ENCODE data around the gene DNAJB5. TPM values are rescaled to one million over a fixed set of nuclear protein-coding genes. Genes with fewer than 3 reads are reported as not detected.
A peak's percentile ranks its signal among the peaks of the same experiment; 100 is the strongest.

Gene DNAJB5
- total and polyA plus RNA-seq, 7 experiments from 2014 or later, result 1.1 to 3.7 (median 2.0) TPM

- intact Hi-C loops (cut with micrococcal nuclease), result no loop called here
- H3K36me3 Mint-ChIP-seq, result peaks cover 0 to 9% (median 4%) of the 10 kb centered on the region in 5 donors
- peaks cover 11 to 32% (median 24%) of the 10 kb centered on the region in 7 donors for H3K4me1 Mint-ChIP-seq
- peaks cover 0 to 7% (median 0%) of the 10 kb centered on the region in 3 experiments for H3K36me3 ChIP-seq (ENCODE audit: control insufficient read depth in 2 of 3, insufficient read depth in 3 of 3, low read length in 3 of 3)
- no peaks in the 10 kb centered on the region for H3K27me3 ChIP-seq (ENCODE audit: control insufficient read depth in 2 of 2, insufficient read depth in 2 of 2, low read length in 2 of 2)
- H3K4me3 Mint-ChIP-seq, result peak overlapping the region in 1 of 10 donors; percentile 34
- no peaks in the 10 kb centered on the region for H3K9me3 ChIP-seq (ENCODE audit: control insufficient read depth in 2 of 3, low read length in 3 of 3)
- H3K4me1 ChIP-seq (ENCODE audit: control insufficient read depth in 2 of 2, insufficient read depth in 2 of 2, low read length in 2 of 2), result peaks cover 8 to 10% of the 10 kb centered on the region in 2 donors
- CTCF ChIA-PET, result no interaction called here
- ATAC-seq, result no peak
- POLR2A ChIA-PET, result interaction anchor here (1.3 kb wide), 1 partner anchor 9 kb away, joined by 3 read pairs; no protein-coding TSS in a partner anchor
- no peaks in the 10 kb centered on the region for H3K9me3 Mint-ChIP-seq
- no peaks in the 10 kb centered on the region for H3K27me3 Mint-ChIP-seq
- no peak overlapping the region for H3K4me3 ChIP-seq (ENCODE audit: low read length)
- H3K27ac ChIP-seq (ENCODE audit: low read depth, low read length), result no peak overlapping the region
- H3K27ac Mint-ChIP-seq, result peak overlapping the region in 1 of 9 donors; percentile 58
- peak in 1 of 9 donors; percentile 59 for DNase-seq
Measured at GRCh38 chr9:34992376-34992951, 2.9 kb downstream of the DNAJB5 start.

GRCh38 chr9:34993502-34994259 is 4.1 kb downstream of the DNAJB5 start:
- DNase-seq (no peak), ATAC-seq (no peak)
- peak overlapping the region in 2 of 9 donors; percentile 47 to 85 for H3K27ac Mint-ChIP-seq
- H3K4me1 ChIP-seq (ENCODE audit: control insufficient read depth in 2 of 2, insufficient read depth in 2 of 2, low read length in 2 of 2), result peaks cover 2 to 4% of the 10 kb centered on the region in 2 donors
- intact Hi-C loops (cut with micrococcal nuclease), result no loop called here
- POLR2A ChIA-PET, result no interaction called here
- no peaks in the 10 kb centered on the region for H3K27me3 Mint-ChIP-seq
- H3K36me3 Mint-ChIP-seq, result peaks cover 0 to 9% (median 4%) of the 10 kb centered on the region in 5 donors
- no peak overlapping the region for H3K4me3 ChIP-seq (ENCODE audit: low read length)
- no peaks in the 10 kb centered on the region for H3K9me3 ChIP-seq (ENCODE audit: control insufficient read depth in 2 of 3, low read length in 3 of 3)
- H3K36me3 ChIP-seq (ENCODE audit: control insufficient read depth in 2 of 3, insufficient read depth in 3 of 3, low read length in 3 of 3), result peaks cover 0 to 7% (median 0%) of the 10 kb centered on the region in 3 experiments
- H3K27me3 ChIP-seq (ENCODE audit: control insufficient read depth in 2 of 2, insufficient read depth in 2 of 2, low read length in 2 of 2), result no peaks in the 10 kb centered on the region
- no peak overlapping the region for H3K27ac ChIP-seq (ENCODE audit: low read depth, low read length)
- CTCF ChIA-PET, result interaction anchor here (1.2 kb wide), 2 partner anchors 9 to 22 kb away, joined by 3 to 5 read pairs; no protein-coding TSS in a partner anchor
- no peak overlapping the region for H3K4me3 Mint-ChIP-seq
- peaks cover 4 to 22% (median 14%) of the 10 kb centered on the region in 7 donors for H3K4me1 Mint-ChIP-seq
- no peaks in the 10 kb centered on the region for H3K9me3 Mint-ChIP-seq

- Mint-ChIP-seq H3K9me3 (no peaks in the 10 kb centered on the region), H3K27ac (peak overlapping the region in 1 of 9 donors; percentile 85), H3K4me3 (no peak overlapping the region), H3K36me3 (peaks cover 0 to 9% (median 4%) of the 10 kb centered on the region in 5 donors), H3K4me1 (peaks cover 0 to 18% (median 8%) of the 10 kb centered on the region in 7 donors), H3K27me3 (no peaks in the 10 kb centered on the region)
- DNase-seq (no peak), ATAC-seq (no peak)
- no peaks in the 10 kb centered on the region for H3K27me3 ChIP-seq (ENCODE audit: control insufficient read depth in 2 of 2, insufficient read depth in 2 of 2, low read length in 2 of 2)
- H3K4me1 ChIP-seq (ENCODE audit: control insufficient read depth in 2 of 2, insufficient read depth in 2 of 2, low read length in 2 of 2), result peaks cover 2 to 4% of the 10 kb centered on the region in 2 donors
- intact Hi-C loops (cut with micrococcal nuclease), result no loop called here
- ChIA-PET CTCF (interaction anchor here (0.5 to 2.4 kb wide), 5 partner anchors 10 to 95 kb away, joined by 3 to 11 read pairs (median 3); no protein-coding TSS in a partner anchor), POLR2A (no interaction called here)
- peaks cover 0 to 7% (median 0%) of the 10 kb centered on the region in 3 experiments for H3K36me3 ChIP-seq (ENCODE audit: control insufficient read depth in 2 of 3, insufficient read depth in 3 of 3, low read length in 3 of 3)
- H3K9me3 ChIP-seq (ENCODE audit: control insufficient read depth in 2 of 3, low read length in 3 of 3), result no peaks in the 10 kb centered on the region
- no peak overlapping the region for H3K27ac ChIP-seq (ENCODE audit: low read depth, low read length)
- no peak overlapping the region for H3K4me3 ChIP-seq (ENCODE audit: low read length)
Measured at GRCh38 chr9:34994260-34994899, 4.8 kb downstream of the DNAJB5 start.

GRCh38 chr9:34994900-34995669 is 5.5 kb downstream of the DNAJB5 start:
- H3K36me3 Mint-ChIP-seq, result peaks cover 0 to 9% (median 4%) of the 10 kb centered on the region in 5 donors
- POLR2A ChIA-PET, result no interaction called here
- ATAC-seq (no peak), DNase-seq (no peak)
- Histone ChIP-seq H3K4me3 (ENCODE audit: low read length) (no peak overlapping the region), H3K9me3 (ENCODE audit: control insufficient read depth in 2 of 3, low read length in 3 of 3) (no peaks in the 10 kb centered on the region), H3K27ac (ENCODE audit: low read depth, low read length) (no peak overlapping the region), H3K36me3 (ENCODE audit: control insufficient read depth in 2 of 3, insufficient read depth in 3 of 3, low read length in 3 of 3) (peaks cover 0 to 7% (median 0%) of the 10 kb centered on the region in 3 experiments), H3K4me1 (ENCODE audit: control insufficient read depth in 2 of 2, insufficient read depth in 2 of 2, low read length in 2 of 2) (peaks cover 2 to 3% of the 10 kb centered on the region in 2 donors), H3K27me3 (ENCODE audit: control insufficient read depth in 2 of 2, insufficient read depth in 2 of 2, low read length in 2 of 2) (no peaks in the 10 kb centered on the region)
- CTCF ChIA-PET, result interaction anchor here (0.5 to 2.4 kb wide), 4 partner anchors 10 to 95 kb away, joined by 3 to 11 read pairs (median 4); no protein-coding TSS in a partner anchor
- peaks cover 0 to 15% (median 6%) of the 10 kb centered on the region in 7 donors for H3K4me1 Mint-ChIP-seq
- H3K27ac Mint-ChIP-seq, result peak overlapping the region in 1 of 9 donors; percentile 41
- intact Hi-C loops (cut with micrococcal nuclease), result no loop called here
- no peaks in the 10 kb centered on the region for H3K9me3 Mint-ChIP-seq
- no peak overlapping the region for H3K4me3 Mint-ChIP-seq
- H3K27me3 Mint-ChIP-seq, result no peaks in the 10 kb centered on the region

GRCh38 chr9:34995670-34996060 is 6.1 kb downstream of the DNAJB5 start:
- H3K4me3 Mint-ChIP-seq, result no peak overlapping the region
- Histone ChIP-seq H3K4me1 (ENCODE audit: control insufficient read depth in 2 of 2, insufficient read depth in 2 of 2, low read length in 2 of 2) (no peaks in the 10 kb centered on the region), H3K4me3 (ENCODE audit: low read length) (no peak overlapping the region), H3K27ac (ENCODE audit: low read depth, low read length) (no peak overlapping the region), H3K9me3 (ENCODE audit: control insufficient read depth in 2 of 3, low read length in 3 of 3) (no peaks in the 10 kb centered on the region), H3K27me3 (ENCODE audit: control insufficient read depth in 2 of 2, insufficient read depth in 2 of 2, low read length in 2 of 2) (no peaks in the 10 kb centered on the region), H3K36me3 (ENCODE audit: control insufficient read depth in 2 of 3, insufficient read depth in 3 of 3, low read length in 3 of 3) (peaks cover 0 to 7% (median 0%) of the 10 kb centered on the region in 3 experiments)
- DNase-seq (no peak), ATAC-seq (no peak)
- intact Hi-C loops (cut with micrococcal nuclease), result no loop called here
- H3K27ac Mint-ChIP-seq, result peak overlapping the region in 1 of 9 donors; percentile 41
- CTCF ChIA-PET, result interaction anchor here (1.1 to 2.4 kb wide), 2 partner anchors 80 to 96 kb away, joined by 3 to 11 read pairs; no protein-coding TSS in a partner anchor
- H3K4me1 Mint-ChIP-seq, result peaks cover 0 to 11% (median 6%) of the 10 kb centered on the region in 7 donors
- POLR2A ChIA-PET, result no interaction called here
- H3K9me3 Mint-ChIP-seq, result no peaks in the 10 kb centered on the region
- H3K36me3 Mint-ChIP-seq, result peaks cover 0 to 9% (median 4%) of the 10 kb centered on the region in 5 donors
- no peaks in the 10 kb centered on the region for H3K27me3 Mint-ChIP-seq

All from naive thymus-derived CD4-positive, alpha-beta T cell (primary cell).